Erythroblast (primary cell): Measurements from ENCODE around the gene PSME3IP1.

Experiments
- GATA1 ChIP-seq: IDR thresholded peaks from 2 replicates; pipeline ENCODE4 v1.6.1; 2011; ENCODE audit warnings: low read depth, mild to moderate bottlenecking, control low read depth, low read length, moderate library complexity
- POLR2A ChIP-seq: IDR thresholded peaks from 2 replicates; pipeline ENCODE4 v1.6.1; 2011; ENCODE audit warnings: mild to moderate bottlenecking, low read length

GRCh38 chr16:57104706-57105105 is 81.1 kb downstream of the PSME3IP1 start:
- TF ChIP-seq POLR2A (no peak), GATA1 (no peak)
